Tibial artery (tissue), 4 donors: ENCODE measurements around the gene MAP7.

ENCODE experiments used
- DNase-seq, 2 donors: peaks; one replicate each; pipeline ENCODE4 v3.0.0-alpha.2; 2019
- H3K27ac ChIP-seq, 2 donors: fragments of 200-600 bp; sonication (generic) in 1 of 2; 1 replicate in 1 of 2; 2 replicates in 1 of 2; pipeline ENCODE4 v1.5.1; 2018 to 2019; ENCODE audit warnings: mild to moderate bottlenecking in 1 of 2
- H3K27me3 ChIP-seq, 2 donors: fragments of 200-600 bp; sonication (generic) in 1 of 2; one replicate each; pipeline versions ENCODE4 v1.5.1 to v1.6.0; 2016 to 2019
- H3K36me3 ChIP-seq, 3 donors: fragments of 200-600 bp; sonication (generic) in 2 of 3; one replicate each; pipeline ENCODE4 v1.5.1; 2016 to 2019; ENCODE audit warnings: mild to moderate bottlenecking in 2 of 3
- H3K4me1 ChIP-seq, 4 donors: fragments of 200-600 bp; sonication (generic) in 2 of 4; 1 replicate in 3 of 4; 2 replicates in 1 of 4; pipeline ENCODE4 v1.5.1; 2016 to 2019
- H3K4me3 ChIP-seq, 2 donors: fragments of 200-600 bp; sonication (generic) in 1 of 2; 1 replicate in 1 of 2; 2 replicates in 1 of 2; pipeline ENCODE4 v1.5.1; 2018 to 2019; ENCODE audit warnings: mild to moderate bottlenecking in 2 of 2
- H3K9me3 ChIP-seq, 3 donors: fragments of 200-600 bp; sonication (generic) in 1 of 3; one replicate each; pipeline ENCODE4 v1.5.1; 2016 to 2019
- intact Hi-C: fragments of 100-400 bp; cut with DNase I; formaldehyde crosslinking; loops from one replicate; pipeline ENCODE4 v1.15.0; 2023; ENCODE audit warnings: low total_unique reads
- TF ChIP-seq, protein P1 (sequence below), 2 experiments: fragments of 200-600 bp in 1 of 2; fragments of 450-650 bp in 1 of 2; IDR thresholded peaks; one replicate each; pipeline ENCODE4 v1.5.1; 2017 to 2019; ENCODE audit warnings: antibody characterized with exemption in 2 of 2, mild to moderate bottlenecking in 1 of 2, moderate library complexity in 1 of 2

MAP7 gene

DNA sequence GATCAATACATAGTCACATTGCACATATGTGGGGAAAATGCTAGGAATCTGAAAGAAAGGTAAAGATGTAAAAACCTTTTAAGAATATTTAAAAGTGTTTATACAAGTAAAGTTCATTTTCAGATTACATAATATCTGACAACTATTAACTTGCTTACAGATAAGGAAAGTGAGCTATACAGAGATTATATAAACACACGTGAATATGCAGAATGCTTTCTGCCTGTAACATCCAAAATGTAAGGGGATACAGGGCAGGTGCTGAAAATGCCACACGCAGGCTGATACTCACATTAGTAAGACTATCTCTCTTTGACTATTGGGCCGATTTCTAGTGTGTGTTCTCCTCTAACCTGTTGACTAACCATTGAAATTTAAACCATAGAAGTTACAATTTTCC is 17.9 kb upstream of the MAP7 start:
- Histone ChIP-seq H3K4me1 (peaks cover 0 to 16% (median 6%) of the 10 kb centered on the region in 4 donors), H3K27me3 (no peaks in the 10 kb centered on the region), H3K27ac (no peak overlapping the region), H3K4me3 (no peak overlapping the region), H3K36me3 (peaks cover 29 to 48% (median 34%) of the 10 kb centered on the region in 3 donors), H3K9me3 (no peaks in the 10 kb centered on the region)
- intact Hi-C loops, result no loop called here
- DNase-seq, result no peak
- TF ChIP-seq, protein P1, sequence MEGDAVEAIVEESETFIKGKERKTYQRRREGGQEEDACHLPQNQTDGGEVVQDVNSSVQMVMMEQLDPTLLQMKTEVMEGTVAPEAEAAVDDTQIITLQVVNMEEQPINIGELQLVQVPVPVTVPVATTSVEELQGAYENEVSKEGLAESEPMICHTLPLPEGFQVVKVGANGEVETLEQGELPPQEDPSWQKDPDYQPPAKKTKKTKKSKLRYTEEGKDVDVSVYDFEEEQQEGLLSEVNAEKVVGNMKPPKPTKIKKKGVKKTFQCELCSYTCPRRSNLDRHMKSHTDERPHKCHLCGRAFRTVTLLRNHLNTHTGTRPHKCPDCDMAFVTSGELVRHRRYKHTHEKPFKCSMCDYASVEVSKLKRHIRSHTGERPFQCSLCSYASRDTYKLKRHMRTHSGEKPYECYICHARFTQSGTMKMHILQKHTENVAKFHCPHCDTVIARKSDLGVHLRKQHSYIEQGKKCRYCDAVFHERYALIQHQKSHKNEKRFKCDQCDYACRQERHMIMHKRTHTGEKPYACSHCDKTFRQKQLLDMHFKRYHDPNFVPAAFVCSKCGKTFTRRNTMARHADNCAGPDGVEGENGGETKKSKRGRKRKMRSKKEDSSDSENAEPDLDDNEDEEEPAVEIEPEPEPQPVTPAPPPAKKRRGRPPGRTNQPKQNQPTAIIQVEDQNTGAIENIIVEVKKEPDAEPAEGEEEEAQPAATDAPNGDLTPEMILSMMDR (IDR thresholded peaks at IDR 0.05), result no peak

DNA sequence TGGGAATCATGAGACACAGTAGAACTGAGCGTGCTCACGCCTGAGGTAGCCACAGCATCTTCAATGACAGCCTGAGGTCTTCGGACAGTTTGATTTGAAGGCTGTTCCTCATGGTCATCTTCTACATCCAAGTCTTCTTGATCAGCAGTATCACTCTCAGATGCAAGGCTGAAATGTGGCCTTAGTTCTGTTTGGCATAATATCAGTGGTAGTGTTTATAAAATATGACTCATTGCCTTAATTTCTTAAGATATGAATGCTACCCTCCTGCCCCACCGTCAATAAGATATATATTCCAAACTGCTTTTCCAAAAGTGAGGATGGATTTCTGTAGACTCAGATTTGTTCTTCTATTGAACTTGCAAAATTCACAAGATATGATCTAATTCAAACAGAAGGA is 17.5 kb upstream of the MAP7 start:
- H3K27ac ChIP-seq, result no peak overlapping the region
- peaks cover 24 to 44% (median 30%) of the 10 kb centered on the region in 3 donors for H3K36me3 ChIP-seq

DNA sequence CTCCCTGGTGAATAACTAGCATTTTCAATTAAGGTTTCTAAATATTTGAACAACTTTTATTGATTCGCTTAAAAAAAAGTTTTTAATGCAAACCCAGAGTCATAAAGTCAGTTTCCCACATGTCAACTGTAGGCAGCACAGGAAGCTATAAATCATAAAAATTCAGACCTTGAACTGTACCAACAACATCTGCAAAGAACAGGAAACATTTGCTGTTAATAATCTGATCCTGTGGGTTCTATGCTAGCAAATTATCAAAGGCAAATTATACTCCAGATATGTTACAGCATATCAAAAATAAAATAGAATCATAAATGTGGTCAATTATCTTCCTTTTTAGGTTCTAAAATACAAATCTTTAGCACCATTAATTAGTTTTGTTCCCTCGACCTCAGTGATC is 16.6 kb upstream of the MAP7 start:
- Histone ChIP-seq H3K4me3 (no peak overlapping the region), H3K27ac (no peak overlapping the region), H3K9me3 (no peaks in the 10 kb centered on the region), H3K4me1 (peaks cover 0 to 26% (median 6%) of the 10 kb centered on the region in 4 donors), H3K36me3 (peaks cover 25 to 44% (median 27%) of the 10 kb centered on the region in 3 donors), H3K27me3 (no peaks in the 10 kb centered on the region)
- no peak for DNase-seq
- TF ChIP-seq, protein P1 (IDR thresholded peaks at IDR 0.05), result no peak
- intact Hi-C loops, result no loop called here

More for the DNA sequence above, 17.5 kb upstream of the MAP7 start:
- peaks cover 0 to 20% (median 6%) of the 10 kb centered on the region in 4 donors for H3K4me1 ChIP-seq
- no peaks in the 10 kb centered on the region for H3K27me3 ChIP-seq
- H3K9me3 ChIP-seq, result no peaks in the 10 kb centered on the region
- DNase-seq, result no peak
- H3K4me3 ChIP-seq, result no peak overlapping the region
- TF ChIP-seq, protein P1 (IDR thresholded peaks at IDR 0.05), result no peak
- intact Hi-C loops, result no loop called here

DNA sequence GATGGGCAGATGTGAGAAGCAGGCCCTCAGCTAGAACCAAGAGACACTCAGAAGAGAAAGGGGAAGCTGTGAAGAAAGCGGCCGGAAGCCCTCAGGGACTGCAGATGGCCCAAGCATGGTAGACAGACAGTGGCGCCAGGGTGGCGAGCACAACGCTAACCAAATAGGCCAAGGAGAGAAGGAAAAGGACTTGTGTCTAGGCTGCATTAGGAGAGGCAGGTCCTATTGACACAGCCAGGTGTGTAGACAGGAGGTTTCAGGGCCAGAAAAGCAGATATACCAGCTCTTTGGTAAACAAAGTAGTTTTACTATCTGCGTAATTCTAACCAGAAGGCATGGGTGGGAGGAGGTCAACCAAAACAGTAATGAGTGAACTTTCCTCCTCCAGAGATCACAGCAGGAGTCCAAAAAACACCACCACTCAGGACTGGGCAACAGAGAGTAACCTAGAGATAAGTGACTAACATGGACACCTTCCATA is 15.8 kb upstream of the MAP7 start:
- Histone ChIP-seq H3K4me3 (no peak overlapping the region), H3K36me3 (peaks cover 25 to 51% (median 33%) of the 10 kb centered on the region in 3 donors), H3K9me3 (no peaks in the 10 kb centered on the region), H3K27ac (no peak overlapping the region), H3K4me1 (peaks cover 0 to 26% (median 6%) of the 10 kb centered on the region in 4 donors), H3K27me3 (no peaks in the 10 kb centered on the region)
- no peak for DNase-seq
- TF ChIP-seq, protein P1 (IDR thresholded peaks at IDR 0.05), result no peak
- intact Hi-C loops, result no loop called here

DNA sequence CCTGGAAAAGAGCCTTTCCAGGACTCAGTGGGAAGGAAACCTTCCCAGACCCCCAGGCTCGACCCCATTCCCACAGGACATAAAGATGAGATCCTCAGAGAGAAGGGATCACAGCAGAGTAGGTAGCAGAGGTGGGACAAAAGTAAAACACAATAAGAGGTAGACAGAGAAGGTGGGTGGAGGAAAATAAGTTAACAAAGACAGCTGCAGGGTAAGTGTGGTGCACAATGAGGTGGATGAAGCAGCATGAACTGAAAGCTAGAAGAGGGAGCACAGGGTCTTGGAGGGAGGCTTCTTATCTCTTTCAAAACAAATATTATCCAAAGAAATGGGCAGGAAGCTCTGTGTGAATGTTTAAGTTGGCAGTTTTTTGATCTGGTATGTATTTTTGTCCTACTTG is 14.0 kb upstream of the MAP7 start:
- TF ChIP-seq, protein P1 (IDR thresholded peaks at IDR 0.05), result no peak
- peak overlapping the region; percentile 34 to 42 for H3K27ac ChIP-seq

More for the DNA sequence above, 14.0 kb upstream of the MAP7 start:
- H3K27me3 ChIP-seq, result no peaks in the 10 kb centered on the region
- peaks cover 0 to 26% (median 6%) of the 10 kb centered on the region in 4 donors for H3K4me1 ChIP-seq
- intact Hi-C loops, result no loop called here
- H3K36me3 ChIP-seq, result peaks cover 39 to 63% (median 50%) of the 10 kb centered on the region in 3 donors
- DNase-seq, result no peak
- no peak overlapping the region for H3K4me3 ChIP-seq
- H3K9me3 ChIP-seq, result no peaks in the 10 kb centered on the region
